HG03139 (cell line): Measurements from ENCODE around the gene STK38L.
"Not testable (repeated sequence)": the region's sequence is repeated elsewhere in the genome, so short reads cannot be mapped to it uniquely, and the experiment has no call there.

ENCODE experiments used
- ATAC-seq: cut with Tn5 transposase; IDR thresholded peaks from one replicate; pipeline ENCODE4 v1.9.1; 2021; ENCODE audit not compliant: unreplicated experiment

Gene STK38L

GRCh38 chr12:27226407-27226929 is 17.6 kb upstream of the STK38L start:
- ATAC-seq, result no peak

DNA sequence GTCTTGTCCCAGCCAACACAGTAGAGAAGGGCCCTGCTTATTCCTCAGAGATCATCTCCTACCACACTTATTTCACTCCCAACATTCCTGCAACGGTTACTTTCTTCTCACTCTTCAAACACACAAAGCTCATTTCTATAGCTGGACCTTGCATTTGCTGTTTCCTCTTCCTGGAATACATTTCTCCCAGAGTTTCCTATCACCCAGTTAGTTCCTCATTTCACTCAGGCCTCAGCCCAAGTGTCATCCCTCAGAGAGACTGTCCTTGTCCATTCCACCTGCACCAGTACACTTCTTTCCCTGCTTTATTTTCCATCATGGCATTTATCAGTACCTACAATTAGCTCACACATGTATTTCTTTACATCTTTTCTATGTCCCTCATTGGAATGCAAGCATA is 14.7 kb upstream of the STK38L start:
- no peak for ATAC-seq

DNA sequence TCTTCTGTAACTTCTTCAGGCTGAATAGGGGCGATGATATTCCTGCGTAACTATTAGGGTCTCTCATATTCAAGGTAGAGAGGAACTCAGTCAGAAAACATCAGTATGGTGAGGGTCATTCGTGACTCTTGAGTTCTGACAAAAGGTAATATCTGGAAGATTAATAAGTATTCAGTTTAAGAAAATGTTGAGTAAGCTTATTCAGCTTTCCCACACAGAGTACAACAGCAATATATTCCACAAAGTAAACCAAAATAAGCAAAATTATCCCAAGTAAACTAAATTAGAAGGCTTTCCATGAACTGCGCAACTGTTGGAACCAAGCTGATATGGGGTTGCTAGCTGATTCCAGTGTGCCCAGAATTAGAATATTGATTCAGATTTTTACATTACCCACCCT is 12.7 kb upstream of the STK38L start:
- not testable (repeated sequence) for ATAC-seq

DNA sequence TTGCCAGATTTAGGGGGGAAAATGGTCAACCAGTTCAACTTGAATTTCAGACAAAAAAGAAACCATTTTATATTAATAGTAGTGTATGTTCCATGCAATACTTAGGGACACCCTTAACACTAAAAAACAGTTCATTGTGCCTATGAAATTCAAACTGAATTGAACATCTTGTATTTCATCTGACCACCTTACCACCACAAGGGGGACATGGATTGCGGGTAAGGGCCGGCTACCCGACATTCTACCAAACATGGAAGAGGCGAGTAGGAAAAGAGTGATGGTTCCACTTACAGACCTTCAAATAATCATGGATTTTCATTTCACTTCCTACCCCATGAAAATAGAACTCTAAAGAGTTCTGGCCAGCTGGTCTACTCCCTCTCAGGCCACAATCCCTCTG is 10.3 kb upstream of the STK38L start:
- no peak for ATAC-seq

- no peak for ATAC-seq
Measured at GRCh38 chr12:27236498-27236897, 7.6 kb upstream of the STK38L start.

DNA sequence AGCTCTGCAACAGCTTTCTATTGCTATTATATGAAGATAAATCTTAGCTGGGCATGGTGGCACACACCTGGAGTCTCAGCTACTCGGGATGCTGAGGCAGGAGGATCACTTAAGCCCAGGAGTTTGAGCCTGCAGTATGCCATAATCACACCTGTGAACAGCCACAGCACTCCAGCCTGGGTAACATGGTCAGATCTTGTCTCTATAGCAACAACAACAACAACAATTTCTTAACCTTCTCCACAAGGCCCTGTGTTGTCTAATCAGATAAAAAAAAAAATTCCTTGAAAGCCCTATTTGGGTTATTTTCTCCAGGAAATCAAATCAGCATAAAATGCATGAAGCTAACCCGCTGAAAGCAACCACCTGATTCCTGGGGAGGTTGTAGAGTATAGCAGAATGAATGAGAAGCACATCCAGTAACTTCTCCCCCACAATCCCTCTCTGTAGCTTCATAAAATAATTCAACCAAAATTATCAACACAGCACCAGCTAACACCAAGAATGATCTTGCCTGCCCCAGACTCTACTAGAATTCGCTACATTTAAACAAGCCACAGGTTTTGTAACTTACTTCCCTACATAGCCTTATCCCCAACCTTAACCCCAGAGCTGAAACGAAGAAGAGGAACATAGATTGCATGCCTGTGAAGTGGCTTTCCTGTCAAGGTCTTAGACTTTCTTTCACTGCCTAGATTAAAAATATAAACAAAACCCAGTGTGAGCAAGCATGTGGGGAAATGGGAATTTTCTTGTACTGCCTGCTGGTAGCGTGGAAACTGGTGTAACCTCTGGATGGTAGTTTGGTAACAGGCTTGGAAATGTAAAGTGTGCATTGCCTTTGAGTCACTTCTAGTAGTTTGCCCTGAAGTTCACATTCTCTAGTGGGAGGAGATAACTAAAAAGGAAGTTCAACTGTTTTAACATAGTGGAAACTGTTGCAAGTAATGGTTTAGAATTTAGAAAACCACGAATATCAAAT is 6.0 kb upstream of the STK38L start:
- peak; percentile 51 for ATAC-seq

- no peak for ATAC-seq
Measured at GRCh38 chr12:27243006-27243405, 1.1 kb upstream of the STK38L start.

- no peak for ATAC-seq
Measured at GRCh38 chr12:27244689-27245488, 803 bp downstream of the STK38L start.

- ATAC-seq, result no peak
Measured at GRCh38 chr12:27246141-27246540, 2.1 kb downstream of the STK38L start.

DNA sequence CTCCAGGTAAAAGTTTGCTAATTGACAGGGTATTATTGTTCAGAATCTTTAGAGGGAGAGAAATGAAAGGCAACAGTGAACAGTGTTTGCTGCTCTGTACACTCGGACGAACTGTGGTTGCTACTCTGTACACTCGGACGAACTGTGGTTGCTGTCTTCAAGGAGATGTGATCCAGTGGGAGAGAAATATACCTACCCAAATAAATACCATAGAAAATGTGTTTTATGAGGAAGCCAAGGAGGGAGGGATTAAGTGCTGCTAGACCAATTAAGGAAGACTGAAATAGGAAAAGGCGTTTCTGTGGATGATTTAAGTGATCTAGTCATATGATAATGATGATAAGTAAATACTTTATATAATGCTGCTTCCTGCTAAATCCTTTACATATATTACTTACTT is 2.7 kb downstream of the STK38L start:
- ATAC-seq, result no peak

DNA sequence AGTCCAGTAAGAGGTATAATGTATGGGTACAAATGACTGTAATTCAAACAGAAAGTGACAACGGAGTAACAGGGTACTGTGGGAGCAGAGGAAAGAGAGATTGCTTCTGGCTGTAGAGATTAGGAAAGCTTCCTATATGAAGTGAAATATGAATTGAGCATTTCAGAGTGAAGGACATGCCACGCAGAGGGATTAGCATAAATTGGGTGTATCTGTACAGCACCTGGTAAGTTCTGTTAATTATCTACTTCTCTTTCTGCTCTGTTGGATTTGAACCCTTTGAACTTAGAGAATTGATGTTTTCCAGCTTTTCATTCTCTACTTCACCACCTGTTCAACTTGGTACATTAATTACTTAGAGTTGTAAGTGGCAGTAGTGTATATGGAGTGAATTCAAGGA is 8.8 kb downstream of the STK38L start:
- ATAC-seq, result no peak

- ATAC-seq, result no peak
Measured at GRCh38 chr12:27253347-27253746, 9.3 kb downstream of the STK38L start.

DNA sequence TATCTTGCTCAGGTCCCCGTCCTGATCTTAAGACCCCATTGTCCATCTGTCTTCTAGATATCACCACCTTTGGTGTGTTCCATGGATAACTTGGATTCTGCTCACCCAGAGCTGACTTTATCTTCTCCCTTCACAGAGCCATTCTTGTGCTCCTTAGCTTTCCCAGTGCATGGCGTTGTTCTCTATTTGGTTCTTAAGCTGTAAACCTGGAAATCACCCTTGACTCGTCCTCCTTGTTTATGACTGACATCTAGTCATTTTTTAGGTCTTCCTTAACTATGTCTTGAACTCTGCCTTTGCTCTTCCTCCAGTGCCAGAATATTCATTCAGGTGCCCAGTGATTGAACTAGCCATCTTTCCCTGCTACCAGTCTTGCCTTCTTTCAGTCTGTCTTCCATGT is 11.7 kb downstream of the STK38L start:
- ATAC-seq, result no peak

DNA sequence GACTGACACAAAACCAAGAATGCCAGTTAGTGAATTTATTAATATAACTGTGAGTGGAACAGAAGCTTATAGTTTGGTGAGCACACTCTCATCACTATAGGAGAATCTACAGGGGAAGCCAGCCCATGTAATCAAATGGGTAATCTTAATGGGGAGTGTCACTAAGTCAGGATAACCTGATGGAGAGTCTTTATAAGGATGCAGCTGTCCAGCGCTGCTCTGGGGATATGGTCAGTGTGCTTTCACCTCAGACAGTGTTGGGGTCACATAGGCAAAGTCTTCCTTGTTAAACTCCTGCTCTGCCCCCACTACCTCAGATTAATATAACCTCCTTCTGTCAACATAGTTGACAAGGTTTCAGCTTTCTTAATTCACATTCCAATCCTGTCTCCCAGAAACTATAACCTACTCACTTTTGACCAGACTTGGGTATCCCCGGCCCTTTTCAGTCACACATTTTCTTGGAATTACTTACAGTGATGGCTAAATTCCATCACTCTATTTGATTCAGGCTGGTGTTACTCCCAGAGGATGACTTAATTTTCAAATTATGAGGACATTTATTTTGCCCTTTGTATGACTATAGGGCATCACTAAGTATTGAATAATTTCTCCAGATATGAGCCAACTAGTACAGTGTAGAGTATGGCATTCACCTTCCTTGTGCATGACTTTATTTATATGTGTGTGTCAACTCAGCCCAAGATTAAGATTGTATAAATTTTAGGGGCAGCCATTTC is 13.2 kb downstream of the STK38L start:
- ATAC-seq, result no peak

- ATAC-seq, result no peak
Measured at GRCh38 chr12:27260746-27261145, 16.7 kb downstream of the STK38L start.

DNA sequence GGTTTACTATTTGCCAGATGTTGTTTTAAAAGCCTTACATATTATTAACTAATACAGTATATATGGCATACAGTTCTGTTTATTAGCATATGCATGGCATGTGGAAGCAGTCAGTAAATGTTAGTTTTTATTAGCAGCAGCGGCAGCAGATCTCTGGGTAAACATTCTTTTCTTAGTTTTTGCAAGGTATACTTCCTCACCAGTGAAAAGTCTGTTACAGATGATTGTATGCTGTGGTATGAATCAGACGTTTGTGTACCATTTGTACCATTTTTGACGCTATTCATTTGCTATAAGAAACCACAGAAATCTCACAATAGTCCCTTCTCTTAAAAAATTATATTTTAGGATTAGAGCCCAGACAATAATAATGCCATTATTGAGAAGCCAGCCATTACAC is 17.8 kb downstream of the STK38L start:
- no peak for ATAC-seq

DNA sequence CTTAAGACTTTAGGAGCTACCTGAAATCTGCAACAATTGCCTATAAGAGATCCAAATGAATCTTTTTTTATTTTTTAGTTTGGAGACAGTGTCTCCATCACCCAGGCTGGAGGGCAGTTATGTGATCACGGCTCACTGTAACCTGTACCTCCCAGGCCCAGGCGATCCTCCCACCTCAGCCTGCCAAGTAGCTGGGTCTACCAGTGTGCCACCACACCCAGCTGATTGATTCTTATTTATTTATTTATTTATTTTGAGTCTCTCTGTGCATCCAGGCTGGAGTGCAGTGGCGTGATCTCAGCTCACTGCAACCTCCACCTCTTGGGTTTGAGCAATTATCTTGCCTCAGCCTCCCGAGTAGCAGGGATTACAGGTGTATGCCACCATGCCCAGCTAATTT is 26.1 kb downstream of the STK38L start:
- no peak for ATAC-seq

DNA sequence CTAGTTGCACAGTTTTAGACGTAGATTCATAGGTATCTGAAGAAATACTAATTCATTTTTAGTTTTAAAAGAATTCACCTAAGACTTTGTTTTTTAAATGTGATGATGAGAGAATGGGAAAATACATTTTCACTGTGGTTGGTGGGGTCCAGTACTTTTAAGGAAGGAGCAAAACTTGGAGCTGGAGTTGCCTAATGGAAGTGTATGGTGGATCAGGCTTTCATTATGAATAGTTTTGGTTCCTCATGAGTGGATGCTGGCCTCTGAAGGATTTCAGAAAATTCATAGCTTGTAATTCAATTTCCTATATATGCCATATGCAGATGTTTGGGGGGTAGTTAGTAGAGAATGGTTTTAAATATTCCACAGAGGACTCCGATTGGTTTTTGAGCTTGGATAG is 27.1 kb downstream of the STK38L start:
- no peak for ATAC-seq

GRCh38 chr12:27272373-27273028 is 28.4 kb downstream of the STK38L start:
- no peak for ATAC-seq

DNA sequence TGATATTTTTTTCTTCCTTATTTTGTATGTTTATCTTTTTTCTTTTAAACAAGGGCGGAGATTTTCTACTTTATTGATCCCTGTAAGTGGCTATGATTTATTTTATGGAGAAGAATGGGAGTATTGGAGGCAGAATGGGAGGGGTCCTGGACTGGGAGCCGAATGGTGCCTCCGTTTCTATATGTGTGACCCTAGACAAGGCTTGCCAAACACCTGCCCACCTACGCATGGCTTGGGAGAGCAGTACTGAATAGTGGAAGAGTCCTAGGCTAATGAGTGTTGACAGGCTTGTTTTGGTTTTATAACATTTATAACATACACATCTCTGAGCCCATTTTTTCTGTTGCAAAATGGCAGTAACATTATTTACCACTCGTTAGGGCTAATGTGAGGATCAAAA is 29.0 kb downstream of the STK38L start:
- no peak for ATAC-seq

- no peak for ATAC-seq
Measured at GRCh38 chr12:27274706-27275105, 30.6 kb downstream of the STK38L start.
